HG02970 (cell line): ENCODE measurements around the gene NINL.

Source experiments
- ATAC-seq: cut with Tn5 transposase; IDR thresholded peaks from one replicate; pipeline ENCODE4 v1.9.1; 2021; ENCODE audit warnings: mild to moderate bottlenecking, moderate library complexity, moderate number of reproducible peaks; ENCODE audit not compliant: unreplicated experiment, low FRiP score

Gene NINL

GRCh38 chr20:25535762-25536161 is 49.6 kb downstream of the NINL start:
- no peak for ATAC-seq

- no peak for ATAC-seq
These were observed 50.5 kb downstream of the NINL start for GRCh38 chr20:25534845-25535244.

GRCh38 chr20:25533920-25534700 is 51.2 kb downstream of the NINL start:
- ATAC-seq, result no peak

GRCh38 chr20:25532971-25533391 is 52.4 kb downstream of the NINL start:
- ATAC-seq, result no peak

- no peak for ATAC-seq
These were observed 53.1 kb downstream of the NINL start for GRCh38 chr20:25532015-25532751.

GRCh38 chr20:25529295-25529951 is 55.9 kb downstream of the NINL start:
- no peak for ATAC-seq

- no peak for ATAC-seq
These were observed 57.4 kb downstream of the NINL start for GRCh38 chr20:25527949-25528348.

GRCh38 chr20:25526446-25526845 is 58.9 kb downstream of the NINL start:
- no peak for ATAC-seq

GRCh38 chr20:25525867-25526266 is 59.5 kb downstream of the NINL start:
- no peak for ATAC-seq

- ATAC-seq, result no peak
These were observed 60.0 kb downstream of the NINL start for GRCh38 chr20:25525295-25525694.

GRCh38 chr20:25521382-25521781 is 63.9 kb downstream of the NINL start:
- ATAC-seq, result no peak

- no peak for ATAC-seq
These were observed 68.2 kb downstream of the NINL start for GRCh38 chr20:25517124-25517523.

- no peak for ATAC-seq
These were observed 70.5 kb downstream of the NINL start for GRCh38 chr20:25514747-25515340.

GRCh38 chr20:25514195-25514594 is 71.1 kb downstream of the NINL start:
- no peak for ATAC-seq

GRCh38 chr20:25512709-25513108 is 72.6 kb downstream of the NINL start:
- ATAC-seq, result no peak

GRCh38 chr20:25511183-25511582 is 74.1 kb downstream of the NINL start:
- ATAC-seq, result no peak

GRCh38 chr20:25510721-25511120 is 74.6 kb downstream of the NINL start:
- no peak for ATAC-seq

GRCh38 chr20:25510202-25510601 is 75.1 kb downstream of the NINL start:
- no peak for ATAC-seq

GRCh38 chr20:25509084-25509483 is 76.2 kb downstream of the NINL start:
- ATAC-seq, result no peak

GRCh38 chr20:25508083-25508770 is 77.1 kb downstream of the NINL start:
- ATAC-seq, result no peak
